Dermis microvascular lymphatic vessel endothelial cell (primary cell): Measurements from ENCODE around the gene SERINC5. TPM values are rescaled to one million over a fixed set of nuclear protein-coding genes. Genes with fewer than 3 reads are reported as not detected.
"Not testable (repeated sequence)": the region's sequence is repeated elsewhere in the genome, so short reads cannot be mapped to it uniquely, and the experiment has no call there.

ENCODE experiments used
- DNase-seq, 2 donors: peaks; one replicate each; pipeline versions ENCODE4 v3.0.0 to v3.0.0-alpha.2; 2010; ENCODE audit warnings: low read depth in 2 of 2
- total RNA-seq: library from RNA; depleted of rRNA; stranded (reverse); fragments of >200 nt; gene quantifications from 2 replicates; pipeline ENCODE4 v1.2.1, GENCODE V29; 2014

The SERINC5 gene
- total RNA-seq, 1 donor from 2014 or later = 14.0 TPM

GRCh38 chr5:80139466-80139972 lies 116.3 kb downstream of the SERINC5 start:
- DNase-seq = no peak

GRCh38 chr5:80138486-80138885 lies 117.4 kb downstream of the SERINC5 start:
- no peak for DNase-seq

- not testable (repeated sequence) for DNase-seq
Measured at GRCh38 chr5:80136798-80137197, 119.0 kb downstream of the SERINC5 start.

- peak; percentile 40 to 50 for DNase-seq
Measured at GRCh38 chr5:80134876-80135275, 121.0 kb downstream of the SERINC5 start.

- DNase-seq = no peak
Measured at GRCh38 chr5:80129146-80129545, 126.7 kb downstream of the SERINC5 start.

- no peak for DNase-seq
Measured at GRCh38 chr5:80128141-80128540, 127.7 kb downstream of the SERINC5 start.

- DNase-seq = no peak
Measured at GRCh38 chr5:80127116-80127552, 128.7 kb downstream of the SERINC5 start.

GRCh38 chr5:80125962-80126480 lies 129.8 kb downstream of the SERINC5 start:
- DNase-seq = no peak

- no peak for DNase-seq
Measured at GRCh38 chr5:80125022-80125961, 130.6 kb downstream of the SERINC5 start.

- DNase-seq = no peak
Measured at GRCh38 chr5:80124121-80124918, 131.5 kb downstream of the SERINC5 start.

- DNase-seq = no peak
Measured at GRCh38 chr5:80122579-80122978, 133.3 kb downstream of the SERINC5 start.

GRCh38 chr5:80119372-80119771 lies 136.5 kb downstream of the SERINC5 start:
- no peak for DNase-seq

GRCh38 chr5:80117446-80117845 lies 138.4 kb downstream of the SERINC5 start:
- no peak for DNase-seq

GRCh38 chr5:80116465-80116864 lies 139.4 kb downstream of the SERINC5 start:
- no peak for DNase-seq

GRCh38 chr5:80116000-80116399 lies 139.8 kb downstream of the SERINC5 start:
- no peak for DNase-seq

- DNase-seq = no peak
Measured at GRCh38 chr5:80114860-80115259, 141.0 kb downstream of the SERINC5 start.

GRCh38 chr5:80111376-80111990 lies 144.4 kb downstream of the SERINC5 start:
- not testable (repeated sequence) for DNase-seq

GRCh38 chr5:80109646-80110478 lies 146.0 kb downstream of the SERINC5 start:
- no peak for DNase-seq

- DNase-seq = no peak
Measured at GRCh38 chr5:80106916-80107315, 148.9 kb downstream of the SERINC5 start.

GRCh38 chr5:80105698-80106439 lies 150.0 kb downstream of the SERINC5 start:
- DNase-seq = no peak
